Lower leg skin (tissue), 3 donors: ENCODE measurements around the gene FGF6.

Experiments used
- POLR2A ChIP-seq, 2 donors: fragments of 450-650 bp; IDR thresholded peaks; one replicate each; pipeline ENCODE4 v1.6.1; 2016 to 2017; ENCODE audit warnings: antibody characterized with exemption in 2 of 2, mild to moderate bottlenecking in 1 of 2, moderate library complexity in 1 of 2
- TF ChIP-seq, protein P1 (sequence below), 3 donors: fragments of 450-650 bp; IDR thresholded peaks; one replicate each; pipeline ENCODE4 v1.5.1; 2016; ENCODE audit warnings: antibody characterized with exemption in 3 of 3, mild to moderate bottlenecking in 3 of 3, moderate library complexity in 2 of 3

DNA sequence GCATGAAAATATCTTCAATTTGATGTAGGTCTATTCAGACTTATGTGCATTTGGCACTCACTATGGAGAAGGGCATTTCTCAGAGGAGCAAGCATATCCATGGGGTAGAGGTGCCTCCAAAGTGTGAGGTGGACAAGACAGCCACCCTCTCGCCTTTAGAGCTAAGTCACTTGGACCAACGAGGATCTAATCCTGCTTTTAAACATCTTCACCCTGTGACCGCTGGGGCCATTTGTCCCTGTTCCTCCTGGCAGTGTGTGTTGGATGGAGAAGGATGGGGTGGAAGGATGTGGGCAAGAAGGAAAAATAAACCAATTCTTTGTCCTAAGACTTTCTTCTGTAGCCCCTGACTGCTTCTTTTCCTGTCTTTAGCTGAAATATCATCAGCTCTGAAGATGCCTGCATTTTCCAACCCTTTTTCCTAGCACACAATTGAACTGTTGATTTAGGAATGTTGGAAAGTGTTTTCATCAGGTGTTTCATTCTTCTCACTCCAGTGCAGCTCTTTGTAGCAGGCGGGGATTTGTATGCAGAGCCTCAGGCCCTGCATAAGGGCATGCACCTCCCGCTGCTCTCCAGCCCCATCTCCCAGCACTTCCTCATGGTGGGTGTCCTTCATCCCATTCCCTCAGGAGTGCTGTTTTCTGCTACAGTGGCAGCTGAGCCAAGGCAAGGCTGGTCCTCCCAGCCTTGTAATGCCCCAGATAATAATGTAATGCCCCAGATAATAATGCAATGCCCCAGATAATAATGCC, 5.3 kb downstream of the FGF6 start:
- TF ChIP-seq POLR2A (IDR thresholded peaks at IDR 0.05): no peak
- TF ChIP-seq, protein P1, sequence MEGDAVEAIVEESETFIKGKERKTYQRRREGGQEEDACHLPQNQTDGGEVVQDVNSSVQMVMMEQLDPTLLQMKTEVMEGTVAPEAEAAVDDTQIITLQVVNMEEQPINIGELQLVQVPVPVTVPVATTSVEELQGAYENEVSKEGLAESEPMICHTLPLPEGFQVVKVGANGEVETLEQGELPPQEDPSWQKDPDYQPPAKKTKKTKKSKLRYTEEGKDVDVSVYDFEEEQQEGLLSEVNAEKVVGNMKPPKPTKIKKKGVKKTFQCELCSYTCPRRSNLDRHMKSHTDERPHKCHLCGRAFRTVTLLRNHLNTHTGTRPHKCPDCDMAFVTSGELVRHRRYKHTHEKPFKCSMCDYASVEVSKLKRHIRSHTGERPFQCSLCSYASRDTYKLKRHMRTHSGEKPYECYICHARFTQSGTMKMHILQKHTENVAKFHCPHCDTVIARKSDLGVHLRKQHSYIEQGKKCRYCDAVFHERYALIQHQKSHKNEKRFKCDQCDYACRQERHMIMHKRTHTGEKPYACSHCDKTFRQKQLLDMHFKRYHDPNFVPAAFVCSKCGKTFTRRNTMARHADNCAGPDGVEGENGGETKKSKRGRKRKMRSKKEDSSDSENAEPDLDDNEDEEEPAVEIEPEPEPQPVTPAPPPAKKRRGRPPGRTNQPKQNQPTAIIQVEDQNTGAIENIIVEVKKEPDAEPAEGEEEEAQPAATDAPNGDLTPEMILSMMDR (IDR thresholded peaks at IDR 0.05): no peak
